T-helper 17 cell (primary cell): Measurements from ENCODE around the gene MACROD2. TPM values are rescaled to one million over a fixed set of nuclear protein-coding genes. Genes with fewer than 3 reads are reported as not detected.

ENCODE experiments used
- ATAC-seq: fragments of 150-1000 bp; cut with Tn5 transposase; 2 replicates; pipeline ENCODE4 v1.10.0; 2021; ENCODE audit warnings: mild to moderate bottlenecking, moderate library complexity
- DNase-seq, 3 donors: peaks; one replicate each; pipeline versions ENCODE4 v3.0.0 to v3.0.0-alpha.2; 2020 to 2021
- H3K9me3 ChIP-seq: one replicate; pipeline ENCODE4 v1.7.0; 2013; ENCODE audit warnings: low read length, mild to moderate bottlenecking; ENCODE audit not compliant: control insufficient read depth, poor library complexity, severe bottlenecking
- H3K27ac Mint-ChIP-seq: one replicate; pipeline ENCODE4 v1.8.0; 2022; ENCODE audit warnings: mild to moderate bottlenecking, moderate library complexity, mixed read lengths
- H3K27me3 Mint-ChIP-seq: one replicate; pipeline ENCODE4 v1.8.0; 2022; ENCODE audit warnings: mixed read lengths
- H3K36me3 Mint-ChIP-seq: one replicate; pipeline ENCODE4 v1.8.0; 2022; ENCODE audit warnings: low read depth, mixed read lengths
- H3K4me1 Mint-ChIP-seq: one replicate; pipeline ENCODE4 v1.8.0; 2022; ENCODE audit warnings: mild to moderate bottlenecking, mixed read lengths
- H3K4me3 Mint-ChIP-seq: one replicate; pipeline ENCODE4 v1.8.0; 2022; ENCODE audit warnings: mild to moderate bottlenecking, moderate library complexity, mixed read lengths
- total RNA-seq, 4 donors: library from RNA in 2 of 4; stranded (reverse) in 2 of 4; gene quantifications; one replicate each; pipeline ENCODE4 v1.2.3 and lab custom pipeline; 2022 to 2026

The MACROD2 gene
- total RNA-seq, 2 donors from 2014 or later, result 0.85 TPM; not detected in 1

DNA sequence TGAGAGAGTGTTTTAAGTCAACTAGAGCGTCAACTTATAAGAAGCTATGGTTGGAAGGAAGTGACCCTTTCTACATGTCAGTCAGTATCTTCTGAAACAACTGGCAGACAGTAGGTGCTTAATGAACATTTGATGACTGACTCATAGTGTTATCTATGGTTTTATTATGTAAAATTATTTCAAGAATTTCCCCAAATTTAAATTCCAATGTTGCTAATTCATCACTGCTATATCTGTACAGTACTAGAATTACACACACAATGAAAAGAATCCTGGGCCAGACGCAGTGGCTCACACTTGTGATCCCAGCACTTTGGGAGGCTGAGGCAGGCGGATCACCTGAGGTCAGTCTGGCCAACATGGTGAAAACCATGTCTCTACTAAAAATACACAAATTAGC, 1063.5 kb downstream of the MACROD2 start:
- no peaks in the 10 kb centered on the region for H3K9me3 ChIP-seq
- Mint-ChIP-seq H3K4me3 (no peak overlapping the region), H3K27ac (no peak overlapping the region), H3K4me1 (no peaks in the 10 kb centered on the region), H3K27me3 (no peaks in the 10 kb centered on the region), H3K36me3 (no peaks in the 10 kb centered on the region)
- DNase-seq (no peak), ATAC-seq (no peak)

DNA sequence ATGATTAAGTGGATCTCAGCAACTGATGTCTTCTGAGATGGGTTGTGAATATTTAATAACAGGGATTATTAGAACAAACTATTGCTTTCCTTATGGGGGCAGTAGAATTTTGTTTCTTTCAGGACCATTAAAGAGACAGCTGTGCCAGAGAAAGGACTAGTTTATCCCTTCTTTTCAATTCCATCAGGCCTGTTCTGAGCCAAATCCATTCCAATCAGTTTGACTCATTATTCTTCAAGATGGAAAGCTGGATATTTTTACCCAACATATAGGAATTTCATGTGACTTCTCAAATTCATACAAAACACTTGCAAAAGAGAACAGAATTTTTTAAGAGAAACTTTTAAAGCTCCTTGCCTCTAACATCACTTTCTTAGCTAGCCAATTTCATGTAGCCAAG, 1064.1 kb downstream of the MACROD2 start:
- no peak for DNase-seq
- no peak for ATAC-seq

DNA sequence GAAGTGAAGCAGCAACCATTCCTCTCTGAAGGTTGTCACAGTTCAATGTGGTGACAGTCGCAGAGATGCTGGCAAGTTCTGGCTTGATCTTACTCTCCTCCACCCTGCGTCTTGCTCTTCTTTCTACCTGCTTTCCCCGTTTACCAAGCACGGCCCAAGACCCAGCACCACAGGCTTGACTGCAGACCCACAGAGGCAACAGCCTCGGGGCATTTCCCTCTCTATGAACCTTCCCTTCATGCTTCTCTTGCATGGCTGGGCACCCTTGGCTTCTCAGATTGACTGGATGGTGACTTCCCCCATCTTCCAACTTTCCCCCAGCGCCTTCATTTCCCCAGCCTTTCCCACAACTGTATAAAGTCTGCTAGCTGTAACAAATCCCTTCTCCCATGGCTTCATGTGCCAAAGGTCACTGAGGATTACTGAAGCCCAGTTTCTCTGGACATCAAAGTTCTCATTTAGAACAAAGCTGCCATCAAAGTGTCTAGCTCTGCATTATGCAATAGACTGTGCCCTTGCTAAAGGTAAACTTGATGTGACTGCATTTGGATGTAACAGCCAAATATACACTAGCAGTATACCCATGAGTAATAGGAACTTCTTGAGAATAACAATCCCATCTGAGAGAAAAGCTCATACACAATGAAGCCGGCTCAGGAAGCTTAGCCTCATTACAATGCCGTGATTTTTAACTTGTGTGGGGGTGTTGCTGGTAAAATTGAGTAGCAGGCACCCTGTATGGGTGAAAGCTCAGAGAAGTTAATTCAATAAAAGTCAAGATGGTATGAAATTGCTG, 1065.1 kb downstream of the MACROD2 start:
- Mint-ChIP-seq H3K36me3 (no peaks in the 10 kb centered on the region), H3K4me3 (no peak overlapping the region)
- no peak for DNase-seq

More for the DNA sequence above, 1064.1 kb downstream of the MACROD2 start:
- Mint-ChIP-seq H3K4me1 (no peaks in the 10 kb centered on the region), H3K27ac (no peak overlapping the region), H3K36me3 (no peaks in the 10 kb centered on the region), H3K4me3 (no peak overlapping the region), H3K27me3 (no peaks in the 10 kb centered on the region)
- no peaks in the 10 kb centered on the region for H3K9me3 ChIP-seq

DNA sequence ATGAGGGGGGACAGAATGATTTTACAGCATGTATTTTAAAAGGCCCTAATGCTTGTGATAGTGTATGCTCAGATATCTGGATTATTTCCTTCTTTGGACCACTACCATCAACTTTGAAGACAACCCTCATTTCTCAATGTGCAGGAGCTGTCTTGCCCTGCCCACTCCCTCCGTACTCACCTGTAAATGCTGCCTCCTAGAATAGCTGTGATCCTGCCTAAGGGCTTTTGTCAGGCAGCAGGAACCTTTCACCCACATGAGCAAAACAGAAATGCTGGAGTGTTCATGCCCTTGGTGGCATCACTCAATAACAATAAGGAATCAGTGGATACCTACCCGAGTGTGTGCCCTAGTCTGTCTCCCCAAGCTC, 1065.7 kb downstream of the MACROD2 start:
- Mint-ChIP-seq H3K4me1 (no peaks in the 10 kb centered on the region), H3K4me3 (no peak overlapping the region), H3K27me3 (no peaks in the 10 kb centered on the region), H3K27ac (no peak overlapping the region), H3K36me3 (no peaks in the 10 kb centered on the region)
- no peak for ATAC-seq
- no peaks in the 10 kb centered on the region for H3K9me3 ChIP-seq
- DNase-seq, result no peak

More for the DNA sequence above, 1065.1 kb downstream of the MACROD2 start:
- H3K27me3 Mint-ChIP-seq, result no peaks in the 10 kb centered on the region
- H3K9me3 ChIP-seq, result no peaks in the 10 kb centered on the region
- no peak for ATAC-seq
- no peaks in the 10 kb centered on the region for H3K4me1 Mint-ChIP-seq
- no peak overlapping the region for H3K27ac Mint-ChIP-seq

DNA sequence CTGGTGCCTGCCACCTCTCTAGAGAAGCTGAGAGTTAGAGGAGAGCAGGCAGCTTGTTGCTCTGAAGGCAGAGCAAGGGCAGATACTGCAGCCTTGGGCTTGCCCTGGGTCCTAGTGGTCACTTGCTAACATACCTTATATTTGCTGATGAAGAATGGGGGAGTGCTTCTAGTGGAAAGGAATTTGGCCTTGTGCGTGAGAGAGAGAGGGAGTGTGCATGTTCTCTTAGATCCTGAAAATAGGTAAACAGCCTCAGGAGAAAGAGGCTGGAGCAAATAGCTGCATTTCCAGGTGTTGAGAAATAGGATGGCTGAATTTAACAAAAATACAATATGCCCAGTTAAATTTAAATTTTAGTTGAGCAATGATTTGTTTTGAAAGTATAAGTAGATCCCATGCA, 1066.6 kb downstream of the MACROD2 start:
- H3K36me3 Mint-ChIP-seq, result no peaks in the 10 kb centered on the region
- no peaks in the 10 kb centered on the region for H3K9me3 ChIP-seq
- DNase-seq, result no peak
- no peaks in the 10 kb centered on the region for H3K4me1 Mint-ChIP-seq
- no peaks in the 10 kb centered on the region for H3K27me3 Mint-ChIP-seq
- ATAC-seq, result no peak
- no peak overlapping the region for H3K27ac Mint-ChIP-seq
- no peak overlapping the region for H3K4me3 Mint-ChIP-seq

DNA sequence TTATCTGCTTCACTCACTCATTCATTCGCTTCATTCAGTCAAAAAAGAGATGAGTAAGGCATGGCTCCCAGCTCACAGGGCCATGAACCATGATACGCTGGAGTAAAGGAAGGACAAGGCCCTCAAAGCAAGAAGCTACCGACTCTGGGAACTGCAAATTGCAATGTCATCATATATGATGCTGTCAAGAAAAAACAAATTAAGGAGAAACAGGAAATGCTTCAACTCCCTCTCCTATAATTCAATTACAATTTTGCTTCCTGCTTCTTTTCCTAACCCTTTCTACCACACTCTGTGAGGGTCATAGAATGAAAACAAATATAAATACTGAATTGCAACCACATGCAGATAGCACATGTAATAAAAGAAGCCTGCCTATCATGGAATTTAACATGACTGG, 1067.8 kb downstream of the MACROD2 start:
- H3K4me3 Mint-ChIP-seq, result no peak overlapping the region
- H3K9me3 ChIP-seq, result no peaks in the 10 kb centered on the region
- DNase-seq (no peak), ATAC-seq (no peak)
- no peaks in the 10 kb centered on the region for H3K36me3 Mint-ChIP-seq
- no peaks in the 10 kb centered on the region for H3K27me3 Mint-ChIP-seq
- H3K4me1 Mint-ChIP-seq, result no peaks in the 10 kb centered on the region
- no peak overlapping the region for H3K27ac Mint-ChIP-seq

DNA sequence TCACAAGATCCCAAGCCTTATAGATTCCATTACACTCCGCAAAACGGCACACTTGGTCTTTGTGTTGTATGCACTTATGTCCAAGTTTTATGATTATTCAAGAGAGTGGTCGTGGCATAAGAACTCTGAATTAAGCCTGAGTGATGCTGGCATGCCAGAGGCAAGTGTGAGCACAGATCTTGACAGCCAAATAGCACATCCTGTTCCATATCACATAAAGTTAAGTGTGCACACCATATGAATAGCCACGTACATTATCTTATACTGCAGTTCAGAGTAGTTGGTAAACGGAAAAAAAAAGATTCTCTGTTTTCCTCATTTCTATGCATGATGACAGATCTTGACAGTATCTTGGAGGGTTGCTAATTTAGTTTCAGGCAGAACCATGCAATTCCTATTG, 1069.4 kb downstream of the MACROD2 start:
- H3K27me3 Mint-ChIP-seq, result no peaks in the 10 kb centered on the region
- ATAC-seq (no peak), DNase-seq (no peak)
- H3K4me3 Mint-ChIP-seq, result no peak overlapping the region
- no peaks in the 10 kb centered on the region for H3K36me3 Mint-ChIP-seq
- H3K9me3 ChIP-seq, result no peaks in the 10 kb centered on the region
- no peaks in the 10 kb centered on the region for H3K4me1 Mint-ChIP-seq
- H3K27ac Mint-ChIP-seq, result no peak overlapping the region

DNA sequence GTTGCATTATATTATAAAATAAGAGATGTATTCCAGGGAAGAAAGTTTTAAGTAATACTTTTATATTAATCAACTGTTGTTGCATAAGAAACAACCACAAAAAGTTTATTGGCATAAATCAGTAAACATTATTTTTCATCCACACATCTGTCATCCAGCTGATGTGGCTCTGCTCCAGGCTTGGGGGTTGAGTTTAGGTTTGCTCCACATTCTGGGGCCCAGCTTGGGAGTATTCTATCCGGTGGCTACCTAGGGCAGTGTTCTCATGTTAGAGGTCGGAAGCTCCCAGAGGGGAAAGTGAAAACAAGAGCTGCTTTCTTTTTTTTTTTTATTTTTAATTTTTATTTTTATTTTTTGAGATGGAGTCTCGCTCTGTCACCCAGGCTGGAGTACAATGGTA, 1070.5 kb downstream of the MACROD2 start:
- Mint-ChIP-seq H3K27ac (no peak overlapping the region), H3K36me3 (no peaks in the 10 kb centered on the region), H3K4me3 (no peak overlapping the region), H3K4me1 (no peaks in the 10 kb centered on the region), H3K27me3 (no peaks in the 10 kb centered on the region)
- no peak for DNase-seq
- no peak for ATAC-seq
- H3K9me3 ChIP-seq, result no peaks in the 10 kb centered on the region

DNA sequence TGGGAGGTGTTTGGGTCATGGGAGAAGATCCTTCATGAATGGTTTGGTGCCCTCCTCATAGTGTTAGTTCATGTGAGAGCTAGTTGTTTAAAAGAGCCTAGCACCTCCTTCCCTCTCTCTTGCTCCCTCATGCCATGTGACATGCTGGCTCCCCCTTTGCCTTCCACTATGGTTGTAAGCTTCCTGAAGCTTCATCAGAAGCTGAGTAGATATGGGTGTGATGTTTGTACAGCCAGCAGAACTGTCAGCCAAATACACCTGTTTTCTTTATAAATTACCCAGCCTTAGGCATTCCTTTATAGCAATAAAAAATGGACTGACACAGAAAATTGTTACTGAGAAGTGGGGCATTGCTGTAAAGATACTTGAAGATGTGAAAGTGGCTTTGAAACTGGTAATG, 1073.2 kb downstream of the MACROD2 start:
- Mint-ChIP-seq H3K36me3 (no peaks in the 10 kb centered on the region), H3K27me3 (no peaks in the 10 kb centered on the region), H3K4me1 (no peaks in the 10 kb centered on the region), H3K27ac (no peak overlapping the region), H3K4me3 (no peak overlapping the region)
- no peaks in the 10 kb centered on the region for H3K9me3 ChIP-seq
- no peak for ATAC-seq
- DNase-seq, result no peak

DNA sequence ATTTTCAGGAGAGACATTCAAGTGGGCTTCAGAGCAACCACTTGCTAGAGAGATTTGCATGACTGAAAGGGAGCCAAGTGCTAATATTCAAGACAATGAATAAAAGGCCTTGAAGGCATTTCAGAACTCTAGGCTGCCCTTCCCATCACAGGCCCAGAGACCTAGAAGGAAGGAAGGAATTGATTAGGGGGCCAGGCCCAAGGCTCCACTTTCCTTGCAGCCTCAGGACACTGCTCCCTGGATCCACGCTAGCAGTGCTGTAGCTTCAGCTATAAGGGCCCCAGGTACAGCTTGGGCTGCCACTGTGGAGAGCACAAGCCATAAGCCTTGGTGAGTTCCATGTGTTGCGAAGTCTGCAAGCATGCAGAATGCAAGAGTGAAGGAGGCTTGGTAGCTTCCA, 1074.0 kb downstream of the MACROD2 start:
- DNase-seq, result no peak
- no peaks in the 10 kb centered on the region for H3K9me3 ChIP-seq
- Mint-ChIP-seq H3K4me3 (no peak overlapping the region), H3K27me3 (no peaks in the 10 kb centered on the region), H3K36me3 (no peaks in the 10 kb centered on the region), H3K4me1 (no peaks in the 10 kb centered on the region), H3K27ac (no peak overlapping the region)
- ATAC-seq, result no peak

DNA sequence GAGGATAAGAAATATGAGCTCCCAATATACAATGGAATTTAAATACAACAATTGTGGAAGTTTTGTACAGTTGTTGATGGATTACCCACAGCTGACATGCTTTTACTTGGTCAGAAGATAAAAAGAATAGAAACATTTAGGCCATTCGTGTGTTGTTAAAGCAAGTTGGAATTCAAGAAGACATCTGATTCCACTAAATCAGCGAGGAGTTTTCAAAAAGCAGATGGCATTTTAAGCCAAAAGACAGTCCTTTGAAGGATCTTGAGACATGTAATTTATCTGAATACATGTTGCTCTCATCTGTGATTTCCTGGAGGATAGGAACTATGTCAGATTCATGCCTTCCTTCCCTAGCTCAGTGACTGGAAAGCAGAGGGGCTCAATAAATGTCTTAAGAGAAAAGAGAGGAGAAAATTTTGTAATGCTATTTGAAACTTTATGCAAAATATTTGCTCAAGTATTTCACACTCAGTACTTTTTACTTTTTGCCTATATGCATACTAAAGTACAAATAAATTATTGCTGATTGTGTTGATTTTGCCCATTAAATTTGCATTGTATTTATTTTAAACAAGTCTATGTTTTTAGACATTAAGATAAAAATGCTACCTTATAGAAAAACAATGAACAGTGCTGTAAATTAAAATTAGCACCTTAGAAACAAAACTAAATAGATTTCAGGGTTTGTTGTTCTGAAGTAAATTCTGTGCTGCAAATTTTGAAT, 1075.9 kb downstream of the MACROD2 start:
- Mint-ChIP-seq H3K27ac (no peak overlapping the region), H3K4me3 (no peak overlapping the region), H3K36me3 (no peaks in the 10 kb centered on the region), H3K4me1 (no peaks in the 10 kb centered on the region), H3K27me3 (no peaks in the 10 kb centered on the region)
- DNase-seq (no peak), ATAC-seq (no peak)
- H3K9me3 ChIP-seq, result no peaks in the 10 kb centered on the region

DNA sequence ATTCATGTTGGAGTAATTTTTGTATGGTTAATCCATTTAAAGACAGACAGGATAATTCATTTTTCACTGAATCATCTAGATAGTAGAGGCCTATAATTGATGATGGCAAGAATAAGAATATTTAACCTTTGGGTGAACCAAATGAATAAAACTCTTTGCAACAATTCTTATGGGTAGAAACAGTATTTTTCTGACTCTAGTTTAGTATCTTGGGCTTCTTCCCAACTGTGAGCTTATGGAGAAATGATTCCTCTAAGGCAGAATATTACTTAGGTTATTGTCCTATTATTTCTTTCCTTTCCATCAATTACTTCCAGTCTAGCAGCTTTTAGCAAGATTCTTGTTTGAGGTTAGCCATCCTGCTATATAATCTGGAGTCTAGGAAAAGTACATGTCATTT, 1077.0 kb downstream of the MACROD2 start:
- H3K27ac Mint-ChIP-seq, result no peak overlapping the region
- no peaks in the 10 kb centered on the region for H3K9me3 ChIP-seq
- no peak overlapping the region for H3K4me3 Mint-ChIP-seq
- H3K4me1 Mint-ChIP-seq, result no peaks in the 10 kb centered on the region
- H3K36me3 Mint-ChIP-seq, result no peaks in the 10 kb centered on the region
- no peak for DNase-seq
- H3K27me3 Mint-ChIP-seq, result no peaks in the 10 kb centered on the region
- ATAC-seq, result no peak

DNA sequence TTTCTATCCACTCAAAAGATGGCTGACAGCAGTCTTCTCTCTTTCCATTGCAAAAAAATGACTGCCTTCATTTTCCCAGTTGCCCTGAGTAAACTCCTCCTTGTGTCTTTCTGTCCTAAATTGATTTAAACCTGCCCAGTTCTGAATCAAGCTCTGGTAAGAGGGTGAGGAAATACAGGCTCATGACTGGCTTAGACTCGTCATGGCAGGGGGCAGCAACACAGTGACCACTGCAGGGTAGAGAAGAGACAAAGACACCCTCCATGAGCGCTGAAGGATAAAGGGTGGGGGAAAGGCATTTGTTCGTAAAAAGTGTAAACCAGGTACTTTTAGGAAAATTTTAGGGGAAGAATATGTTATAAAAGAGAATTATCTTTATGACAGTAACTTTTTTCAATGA, 1080.3 kb downstream of the MACROD2 start:
- H3K9me3 ChIP-seq, result no peaks in the 10 kb centered on the region
- Mint-ChIP-seq H3K36me3 (no peaks in the 10 kb centered on the region), H3K27ac (no peak overlapping the region), H3K27me3 (no peaks in the 10 kb centered on the region), H3K4me3 (no peak overlapping the region), H3K4me1 (no peaks in the 10 kb centered on the region)
- DNase-seq, result no peak
- ATAC-seq, result no peak

DNA sequence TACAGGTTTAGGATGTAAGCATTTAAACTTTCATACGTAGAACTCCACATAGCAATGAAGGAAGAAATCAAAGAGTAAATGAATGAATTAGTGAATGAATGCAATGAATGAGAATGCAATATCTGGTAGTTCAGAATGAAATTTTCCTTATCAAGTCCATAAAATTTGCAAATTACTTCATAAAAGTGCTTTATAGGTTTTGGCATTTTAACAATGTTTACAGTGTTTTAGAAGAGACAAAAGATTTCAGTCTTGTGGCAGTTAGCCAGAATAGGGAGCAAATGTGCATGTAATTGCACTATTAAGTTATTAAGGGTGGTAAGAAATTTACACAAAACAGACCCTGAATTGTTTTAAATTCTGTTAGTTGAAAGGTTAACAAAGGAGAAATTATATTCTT, 1081.5 kb downstream of the MACROD2 start:
- no peak overlapping the region for H3K27ac Mint-ChIP-seq
- H3K4me1 Mint-ChIP-seq, result no peaks in the 10 kb centered on the region

More for the DNA sequence above, 1081.5 kb downstream of the MACROD2 start:
- H3K36me3 Mint-ChIP-seq, result no peaks in the 10 kb centered on the region
- DNase-seq, result no peak
- H3K4me3 Mint-ChIP-seq, result no peak overlapping the region
- no peaks in the 10 kb centered on the region for H3K27me3 Mint-ChIP-seq
- no peaks in the 10 kb centered on the region for H3K9me3 ChIP-seq
- ATAC-seq, result no peak
